Natural killer cell (primary cell): ENCODE measurements around the gene HK2. TPM values are rescaled to one million over a fixed set of nuclear protein-coding genes. Genes with fewer than 3 reads are reported as not detected.

ENCODE experiments used
- ATAC-seq, 3 donors: fragments of 150-1000 bp in 2 of 3; fragments of 200-7000 bp in 1 of 3; cut with Tn5 transposase; 1 replicate in 1 of 3; 2 replicates in 2 of 3; pipeline ENCODE4 v1.10.0; 2021; ENCODE audit warnings: mild to moderate bottlenecking in 2 of 3, moderate library complexity in 2 of 3
- DNase-seq, 2 donors: peaks; one replicate each; pipeline versions ENCODE4 v3.0.0 to v3.0.0-alpha.2; 2013 to 2021; ENCODE audit warnings: mixed read lengths in 1 of 2
- H3K27ac ChIP-seq: one replicate; pipeline ENCODE4 v1.5.1; 2013; ENCODE audit warnings: mild to moderate bottlenecking, low read length
- H3K27me3 ChIP-seq: one replicate; pipeline ENCODE4 v1.6.1; 2013; ENCODE audit warnings: low read length; ENCODE audit not compliant: control insufficient read depth, insufficient read depth
- H3K36me3 ChIP-seq: one replicate; pipeline ENCODE4 v1.6.1; 2013; ENCODE audit warnings: low read length; ENCODE audit not compliant: control insufficient read depth, insufficient read depth
- H3K4me1 ChIP-seq: one replicate; pipeline ENCODE4 v1.6.1; 2013; ENCODE audit warnings: low read length; ENCODE audit not compliant: control insufficient read depth, insufficient read depth
- H3K4me3 ChIP-seq: one replicate; pipeline ENCODE4 v1.5.1; 2013; ENCODE audit warnings: low read length
- H3K9me3 ChIP-seq: one replicate; pipeline ENCODE4 v1.6.1; 2013; ENCODE audit warnings: low read length; ENCODE audit not compliant: control insufficient read depth, insufficient read depth
- H3K27ac Mint-ChIP-seq, 2 donors: one replicate each; pipeline ENCODE4 v1.8.0; 2022; ENCODE audit warnings: mild to moderate bottlenecking in 2 of 2, mixed read lengths in 2 of 2, moderate library complexity in 1 of 2
- H3K27me3 Mint-ChIP-seq, 2 donors: one replicate each; pipeline ENCODE4 v1.8.0; 2022; ENCODE audit warnings: low read depth in 2 of 2, mixed read lengths in 2 of 2
- H3K36me3 Mint-ChIP-seq: one replicate; pipeline ENCODE4 v1.8.0; 2022; ENCODE audit warnings: mixed read lengths
- H3K4me1 Mint-ChIP-seq, 2 donors: one replicate each; pipeline ENCODE4 v1.8.0; 2022; ENCODE audit warnings: mixed read lengths in 2 of 2
- H3K4me3 Mint-ChIP-seq: one replicate; pipeline ENCODE4 v1.8.0; 2022; ENCODE audit warnings: mild to moderate bottlenecking, moderate library complexity, mixed read lengths
- H3K9me3 Mint-ChIP-seq, 2 donors: one replicate each; pipeline ENCODE4 v1.8.0; 2022; ENCODE audit warnings: mixed read lengths in 2 of 2
- WGBS: methylation state at CpG from one replicate; pipeline ENCODE4 v1.1.7; 2013; ENCODE audit warnings: missing lambda C conversion rate; ENCODE audit not compliant: insufficient coverage; 5-methylcytosine and 5-hydroxymethylcytosine counted together
- intact Hi-C: fragments of 100-400 bp; cut with micrococcal nuclease; formaldehyde crosslinking; loops from one replicate; pipeline ENCODE4 v1.14.2; 2022
- total RNA-seq, 4 donors: library from RNA; stranded (reverse); fragments of 120-200 nt in 1 of 4; gene quantifications; one replicate each; pipeline versions ENCODE4 v1.2.3 to v1.2.4, GENCODE V29; 2013 to 2022
- TF ChIP-seq, protein P1 (sequence below): fragments of 200-600 bp; IDR thresholded peaks from one replicate; pipeline ENCODE4 v1.8.0; 2022; ENCODE audit warnings: antibody characterized with exemption

HK2 gene
- total RNA-seq, 3 donors from 2014 or later (not counting 1 experiment from before 2014, with no cell fraction given): 1.6 to 9.4 (median 3.5) TPM

DNA sequence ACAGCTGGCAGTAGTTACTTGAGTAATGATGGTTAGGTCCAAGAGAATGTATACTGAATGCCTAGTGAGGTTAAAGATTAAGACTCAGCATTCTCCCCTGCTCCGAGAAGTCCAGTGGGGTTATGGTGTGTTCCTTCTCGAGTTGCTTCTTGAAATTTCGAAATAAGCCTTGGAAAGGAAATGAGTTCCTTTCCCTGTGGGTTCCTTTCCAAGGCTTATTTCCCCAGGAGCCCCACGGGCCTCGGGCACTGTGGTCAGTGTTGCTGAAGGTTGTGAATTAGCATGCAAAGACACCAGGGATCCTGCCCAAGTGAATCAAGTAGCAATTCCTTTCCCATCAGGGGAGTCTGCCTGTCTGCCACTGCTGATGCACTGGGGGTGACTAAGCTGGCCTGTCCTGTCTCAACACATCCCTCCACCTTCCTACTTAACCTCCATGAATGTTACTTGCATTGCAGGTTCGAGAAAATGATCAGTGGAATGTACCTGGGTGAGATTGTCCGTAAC, 53.6 kb downstream of the HK2 start:
- intact Hi-C loops: no loop called here
- Histone ChIP-seq H3K4me3 (no peak overlapping the region), H3K9me3 (no peaks in the 10 kb centered on the region), H3K27ac (no peak overlapping the region), H3K36me3 (peaks cover 5% of the 10 kb centered on the region), H3K27me3 (no peaks in the 10 kb centered on the region), H3K4me1 (peaks cover 12% of the 10 kb centered on the region)
- TF ChIP-seq, protein P1, sequence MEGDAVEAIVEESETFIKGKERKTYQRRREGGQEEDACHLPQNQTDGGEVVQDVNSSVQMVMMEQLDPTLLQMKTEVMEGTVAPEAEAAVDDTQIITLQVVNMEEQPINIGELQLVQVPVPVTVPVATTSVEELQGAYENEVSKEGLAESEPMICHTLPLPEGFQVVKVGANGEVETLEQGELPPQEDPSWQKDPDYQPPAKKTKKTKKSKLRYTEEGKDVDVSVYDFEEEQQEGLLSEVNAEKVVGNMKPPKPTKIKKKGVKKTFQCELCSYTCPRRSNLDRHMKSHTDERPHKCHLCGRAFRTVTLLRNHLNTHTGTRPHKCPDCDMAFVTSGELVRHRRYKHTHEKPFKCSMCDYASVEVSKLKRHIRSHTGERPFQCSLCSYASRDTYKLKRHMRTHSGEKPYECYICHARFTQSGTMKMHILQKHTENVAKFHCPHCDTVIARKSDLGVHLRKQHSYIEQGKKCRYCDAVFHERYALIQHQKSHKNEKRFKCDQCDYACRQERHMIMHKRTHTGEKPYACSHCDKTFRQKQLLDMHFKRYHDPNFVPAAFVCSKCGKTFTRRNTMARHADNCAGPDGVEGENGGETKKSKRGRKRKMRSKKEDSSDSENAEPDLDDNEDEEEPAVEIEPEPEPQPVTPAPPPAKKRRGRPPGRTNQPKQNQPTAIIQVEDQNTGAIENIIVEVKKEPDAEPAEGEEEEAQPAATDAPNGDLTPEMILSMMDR: no peak
- Mint-ChIP-seq H3K4me1 (peaks cover 8 to 11% of the 10 kb centered on the region in 2 donors), H3K4me3 (no peak overlapping the region), H3K27ac (no peak overlapping the region), H3K9me3 (no peaks in the 10 kb centered on the region), H3K27me3 (no peaks in the 10 kb centered on the region), H3K36me3 (no peaks in the 10 kb centered on the region)
- WGBS: 78% methylated on average over 7 of the region's 7 CpGs
- no peak for DNase-seq
- ATAC-seq: no peak

DNA sequence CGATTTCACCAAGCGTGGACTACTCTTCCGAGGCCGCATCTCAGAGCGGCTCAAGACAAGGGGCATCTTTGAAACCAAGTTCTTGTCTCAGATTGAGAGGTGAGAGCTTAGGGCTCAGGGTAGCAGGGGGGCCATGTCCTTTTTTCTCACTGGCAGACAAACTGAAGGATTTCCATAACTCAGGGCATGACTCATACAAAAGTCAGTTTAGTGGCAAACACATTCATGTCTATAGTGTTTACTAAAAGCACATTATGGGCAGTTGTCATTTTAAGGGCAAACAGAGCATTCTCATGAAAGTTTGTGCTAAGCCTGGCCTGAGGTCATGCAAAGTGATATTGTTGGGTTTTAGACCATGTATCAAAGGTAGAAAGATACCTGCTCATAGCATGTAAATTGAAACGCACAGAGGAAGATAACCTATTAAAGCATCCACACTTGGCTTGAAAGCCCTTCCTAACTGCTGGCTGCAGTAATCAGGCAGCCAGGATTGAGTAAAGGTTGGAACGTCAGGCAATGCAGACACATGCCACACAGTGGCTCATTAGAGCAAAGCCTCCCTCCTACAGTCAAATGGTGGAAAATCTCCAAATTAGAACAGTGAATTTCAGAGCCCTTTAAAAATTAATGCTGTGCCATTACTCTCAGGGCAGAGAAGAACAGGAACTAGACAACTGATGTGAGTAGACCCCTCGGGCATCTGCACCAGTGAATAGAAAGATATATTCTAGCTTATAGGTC, 54.2 kb downstream of the HK2 start:
- H3K4me3 ChIP-seq: no peak overlapping the region
- TF ChIP-seq, protein P1: no peak
- H3K27me3 ChIP-seq: no peaks in the 10 kb centered on the region
- Mint-ChIP-seq H3K27me3 (no peaks in the 10 kb centered on the region), H3K36me3 (no peaks in the 10 kb centered on the region), H3K9me3 (no peaks in the 10 kb centered on the region), H3K27ac (no peak overlapping the region), H3K4me1 (peaks cover 8 to 11% of the 10 kb centered on the region in 2 donors), H3K4me3 (no peak overlapping the region)
- no peak overlapping the region for H3K27ac ChIP-seq
- DNase-seq: no peak
- 97% methylated on average over 8 of the region's 8 CpGs for WGBS
- no peak for ATAC-seq
- peaks cover 12% of the 10 kb centered on the region for H3K4me1 ChIP-seq
- no peaks in the 10 kb centered on the region for H3K9me3 ChIP-seq
- H3K36me3 ChIP-seq: peaks cover 5% of the 10 kb centered on the region
- intact Hi-C loops: no loop called here

DNA sequence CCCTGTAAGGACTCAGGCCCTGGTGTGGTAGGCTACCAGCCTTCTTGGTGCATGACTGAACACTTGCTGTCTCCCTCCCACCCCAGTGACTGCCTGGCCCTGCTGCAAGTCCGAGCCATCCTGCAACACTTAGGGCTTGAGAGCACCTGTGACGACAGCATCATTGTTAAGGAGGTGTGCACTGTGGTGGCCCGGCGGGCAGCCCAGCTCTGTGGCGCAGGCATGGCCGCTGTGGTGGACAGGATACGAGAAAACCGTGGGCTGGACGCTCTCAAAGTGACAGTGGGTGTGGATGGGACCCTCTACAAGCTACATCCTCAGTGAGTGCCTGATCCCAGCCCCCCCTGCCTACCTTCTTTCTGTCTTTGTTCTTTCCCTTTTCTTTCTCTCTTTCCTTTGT, 55.2 kb downstream of the HK2 start:
- Histone ChIP-seq H3K9me3 (no peaks in the 10 kb centered on the region), H3K27me3 (no peaks in the 10 kb centered on the region), H3K4me1 (peaks cover 12% of the 10 kb centered on the region), H3K36me3 (peaks cover 5% of the 10 kb centered on the region), H3K4me3 (no peak overlapping the region), H3K27ac (no peak overlapping the region)
- intact Hi-C loops: no loop called here
- Mint-ChIP-seq H3K4me1 (peaks cover 8 to 11% of the 10 kb centered on the region in 2 donors), H3K27me3 (no peaks in the 10 kb centered on the region), H3K27ac (no peak overlapping the region), H3K9me3 (no peaks in the 10 kb centered on the region), H3K4me3 (no peak overlapping the region), H3K36me3 (no peaks in the 10 kb centered on the region)
- ATAC-seq (no peak), DNase-seq (no peak)
- WGBS: 97% methylated on average over 9 of the region's 9 CpGs
- TF ChIP-seq, protein P1: no peak
